CD1c-positive myeloid dendritic cell (primary cell): Measurements from ENCODE around the gene CCP110.

Source experiments
- DNase-seq: peaks from one replicate; pipeline ENCODE4 v3.0.0-alpha.2; 2016; ENCODE audit errors: extremely low spot score

CCP110 gene

DNA sequence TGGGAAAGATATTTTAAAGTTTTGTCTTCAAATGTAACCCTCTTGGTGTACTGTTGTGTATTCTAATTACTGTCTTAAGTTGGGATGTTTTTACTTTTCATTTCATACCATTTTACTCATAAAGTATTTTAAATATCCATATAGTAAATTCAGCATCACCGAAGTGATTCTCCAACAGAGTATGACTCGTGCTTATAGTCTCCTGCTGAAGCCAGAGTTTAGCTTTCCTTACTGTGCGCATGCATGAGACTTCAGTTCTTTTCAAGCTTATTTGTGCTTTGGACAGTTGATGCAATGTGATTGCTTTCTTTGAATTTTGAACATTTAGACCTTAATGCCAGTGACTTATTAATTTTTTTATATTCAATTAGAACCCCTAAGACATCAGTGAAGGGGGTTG is 24.4 kb downstream of the CCP110 start:
- DNase-seq = no peak

DNA sequence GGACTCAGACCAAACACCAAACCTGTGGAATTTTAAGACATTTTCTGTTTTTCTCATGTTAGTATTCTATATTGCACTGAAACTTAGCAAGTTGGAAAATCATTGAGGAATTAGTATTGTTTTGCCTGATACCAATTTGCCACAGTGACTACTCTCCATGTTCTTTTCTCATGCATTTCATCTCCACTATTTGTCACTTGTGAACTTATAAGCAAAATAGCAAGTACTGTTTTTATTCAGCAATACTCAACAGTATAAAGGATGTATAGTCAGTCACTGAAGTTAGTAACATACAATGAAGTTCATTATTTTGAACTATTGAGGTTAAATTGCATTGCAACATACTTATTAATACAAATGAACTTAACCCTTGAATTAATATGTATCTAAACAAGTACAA is 25.9 kb downstream of the CCP110 start:
- DNase-seq = no peak

DNA sequence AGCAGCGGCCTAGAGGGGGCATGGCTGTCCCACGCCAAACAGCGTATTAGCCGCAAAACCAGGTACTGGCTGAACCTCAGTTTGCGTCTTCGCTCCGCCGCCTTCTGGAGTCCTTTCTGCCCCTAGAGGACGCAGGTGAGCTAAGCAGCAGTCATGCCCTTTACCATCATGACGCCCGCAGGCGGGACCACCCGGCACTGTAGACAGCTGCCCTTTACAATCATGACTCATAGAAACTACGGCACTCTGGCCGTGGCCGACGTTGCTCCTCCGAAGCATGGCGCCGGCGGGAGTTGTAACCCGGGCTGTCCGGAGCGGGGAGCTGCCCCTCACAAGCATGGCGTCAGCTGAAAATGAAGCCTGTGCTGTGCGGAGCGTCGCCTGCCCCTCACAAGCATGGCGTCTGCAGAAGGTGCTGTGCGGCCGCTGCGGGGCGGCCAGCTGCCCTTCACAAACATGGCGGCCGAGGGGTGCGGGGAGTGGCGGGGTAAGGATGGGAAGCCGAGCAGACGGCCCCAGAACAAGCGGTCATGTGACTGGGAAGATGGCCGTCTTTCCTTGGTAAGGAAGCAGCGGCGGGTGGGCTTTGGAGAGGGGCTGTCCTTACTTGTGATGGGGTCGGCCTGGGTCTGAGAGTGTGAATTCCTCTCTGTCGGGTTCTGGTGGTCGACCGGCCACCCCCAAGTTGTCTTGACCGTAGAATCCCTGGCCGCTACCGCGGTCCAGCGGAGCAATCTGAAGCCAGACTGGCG is 31.6 kb downstream of the CCP110 start, which contains the start of gene VPS35L:
Gene VPS35L (plus strand): TSS at position 518 of the 752 bp plus-strand sequence. CDS start 27 bp downstream, at position 545.
- peak; percentile 98 for DNase-seq

- DNase-seq = peak; percentile 8
Observed at GRCh38 chr16:19555938-19556771, 32.4 kb downstream of the CCP110 start.

GRCh38 chr16:19559242-19559910 is 35.6 kb downstream of the CCP110 start:
- DNase-seq = peak; percentile 71

DNA sequence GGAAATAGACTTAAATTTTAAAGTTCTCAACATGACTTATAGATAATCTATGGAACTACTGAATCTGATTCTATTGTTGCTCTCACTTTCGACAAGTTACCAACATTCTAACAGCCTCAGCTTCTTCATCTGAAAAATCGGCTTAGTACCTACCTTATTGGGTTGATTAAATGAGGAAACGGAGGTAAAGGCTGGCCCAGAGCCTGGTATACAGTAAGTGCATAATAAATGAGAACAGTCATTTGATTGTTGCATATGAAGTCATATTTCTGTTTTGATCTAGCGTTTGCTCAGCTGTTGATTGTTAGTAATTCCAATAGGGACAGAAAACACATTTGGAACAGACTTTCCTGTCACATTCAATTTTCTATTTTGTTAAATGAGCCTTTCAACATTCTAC is 36.3 kb downstream of the CCP110 start:
- no peak for DNase-seq

GRCh38 chr16:19563377-19563776 is 39.6 kb downstream of the CCP110 start:
- DNase-seq = no peak

- no peak for DNase-seq
Observed at GRCh38 chr16:19566362-19566761, 42.6 kb downstream of the CCP110 start.

- DNase-seq = no peak
Observed at GRCh38 chr16:19567560-19567959, 43.8 kb downstream of the CCP110 start.

DNA sequence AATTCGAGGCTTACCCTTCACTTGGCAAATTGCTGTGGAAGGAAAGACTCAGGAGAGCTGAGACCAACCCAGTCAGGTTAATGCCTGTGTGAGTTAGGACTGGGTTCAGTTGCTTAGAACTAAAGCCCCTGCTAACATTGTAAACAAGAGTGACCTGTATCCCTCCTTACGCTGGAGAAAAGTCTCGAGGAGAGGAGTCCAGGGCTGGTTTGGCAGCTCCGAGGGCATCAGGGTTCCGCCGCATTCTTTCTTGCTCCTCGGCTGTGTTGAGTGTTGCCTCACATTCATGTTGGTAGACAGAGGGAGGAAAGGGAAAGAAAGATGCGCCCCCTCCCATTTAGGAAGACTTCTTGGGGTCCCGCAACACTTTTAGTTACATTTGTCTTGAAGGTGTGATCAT is 50.3 kb downstream of the CCP110 start:
- DNase-seq = no peak

- DNase-seq = no peak
Observed at GRCh38 chr16:19574615-19575014, 50.9 kb downstream of the CCP110 start.

DNA sequence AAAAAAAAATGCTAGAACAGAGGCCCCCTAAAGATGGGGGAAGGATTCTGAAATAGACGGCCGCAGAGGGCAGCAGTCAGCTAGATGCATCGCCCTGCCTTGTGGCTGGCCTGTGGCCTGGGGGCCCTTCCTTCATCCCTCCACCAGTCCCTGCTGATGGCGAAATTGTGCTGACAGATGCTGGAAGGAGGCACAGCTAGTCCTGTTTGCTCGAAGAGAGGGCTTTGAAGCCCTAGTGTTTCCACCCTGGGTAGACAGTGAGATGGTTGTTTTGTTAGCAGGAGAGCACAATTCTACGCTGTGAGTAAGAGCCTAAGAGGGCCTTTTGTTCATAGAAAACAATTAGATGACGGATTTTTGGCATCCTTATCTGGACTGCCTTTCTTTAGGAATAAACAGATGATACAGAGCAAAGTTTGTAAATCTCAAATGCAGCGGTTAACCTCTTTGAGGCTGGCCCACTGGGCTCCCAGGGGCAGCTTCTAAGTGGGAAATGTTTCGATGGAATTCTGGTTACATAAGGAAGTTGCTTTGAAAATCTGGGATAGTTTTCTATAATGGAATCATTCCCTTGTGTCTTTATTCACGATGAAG is 54.7 kb downstream of the CCP110 start:
- DNase-seq = no peak

GRCh38 chr16:19582050-19582831 is 58.5 kb downstream of the CCP110 start:
- DNase-seq = no peak

GRCh38 chr16:19583665-19584300 is 60.0 kb downstream of the CCP110 start:
- DNase-seq = peak; percentile 30

- no peak for DNase-seq
Observed at GRCh38 chr16:19588661-19589060, 64.9 kb downstream of the CCP110 start.

DNA sequence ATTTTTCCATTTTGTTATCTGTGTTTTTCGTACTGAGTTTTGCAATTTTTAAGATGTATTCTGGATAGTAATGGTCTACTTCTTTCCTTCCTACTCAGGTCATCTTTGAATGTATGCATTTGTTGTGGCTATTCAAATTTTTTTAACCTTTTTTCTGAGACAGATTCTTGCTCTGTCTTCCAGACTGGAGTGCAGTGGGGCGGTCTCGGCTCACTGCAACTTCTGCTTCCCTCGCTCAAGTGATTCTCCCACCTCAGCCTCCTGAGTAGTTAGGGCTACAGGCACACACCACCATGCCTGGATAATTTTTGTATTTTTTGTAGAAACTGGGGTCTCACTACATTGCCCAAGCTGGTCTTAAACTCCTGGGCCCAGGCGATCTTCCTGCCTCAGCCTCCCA is 65.4 kb downstream of the CCP110 start:
- no peak for DNase-seq

GRCh38 chr16:19589771-19590302 is 66.1 kb downstream of the CCP110 start:
- no peak for DNase-seq

DNA sequence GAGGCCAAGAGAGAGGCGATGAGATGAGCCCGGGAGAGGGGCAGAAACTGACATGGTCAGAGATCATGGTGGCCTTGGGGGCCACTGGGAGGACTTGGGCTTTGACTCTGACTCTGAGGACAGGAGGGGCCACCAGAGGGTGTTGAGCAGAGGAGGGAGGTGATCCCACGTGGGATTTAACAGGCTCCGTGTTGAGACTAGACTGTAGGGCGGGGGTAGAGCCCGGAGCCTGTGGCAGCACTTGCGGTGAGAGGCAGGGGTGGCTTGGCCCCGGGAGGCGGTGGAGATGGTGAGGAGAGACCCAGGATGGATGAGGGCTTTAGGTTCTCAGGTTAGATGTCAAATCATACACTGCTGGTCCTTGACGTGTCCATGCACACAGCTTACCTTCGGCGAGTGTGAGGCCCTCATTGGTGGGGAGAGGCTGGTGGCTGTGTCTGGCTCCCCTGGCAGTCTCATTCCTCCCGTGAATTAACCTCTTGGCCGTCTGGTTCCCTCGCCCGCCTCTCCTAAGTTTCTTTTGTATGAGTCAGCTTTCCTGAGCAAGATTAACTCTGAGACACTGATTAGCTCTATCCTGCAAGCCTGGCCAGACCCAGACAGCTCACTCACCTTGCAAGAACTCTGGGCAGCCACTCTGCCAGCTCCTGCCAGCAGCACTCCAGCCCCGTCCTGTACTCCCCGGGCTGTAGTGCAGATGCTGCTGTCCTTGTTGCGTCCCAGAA is 71.5 kb downstream of the CCP110 start:
- no peak for DNase-seq

GRCh38 chr16:19598805-19599510 is 75.2 kb downstream of the CCP110 start:
- DNase-seq = no peak
